GM12874 (cell line): ENCODE results near the gene FAM219A.

ENCODE experiments used
- CTCF ChIP-seq: IDR thresholded peaks from 2 replicates; pipeline ENCODE4 v1.5.1; 2011; ENCODE audit warnings: low read depth, mild to moderate bottlenecking, control low read depth, low read length, moderate library complexity; ENCODE audit not compliant: insufficient read depth

FAM219A gene

GRCh38 chr9:34443976-34444375, 14.4 kb downstream of the FAM219A start:
- TF ChIP-seq CTCF: no peak

- no peak for TF ChIP-seq CTCF
Measured at GRCh38 chr9:34443533-34443932, 14.8 kb downstream of the FAM219A start.

GRCh38 chr9:34442770-34443169, 15.6 kb downstream of the FAM219A start:
- TF ChIP-seq CTCF: no peak

GRCh38 chr9:34440017-34440416, 18.4 kb downstream of the FAM219A start:
- TF ChIP-seq CTCF: no peak

- TF ChIP-seq CTCF: peak; percentile 74
Measured at GRCh38 chr9:34437006-34437925, 21.1 kb downstream of the FAM219A start.

- TF ChIP-seq CTCF: no peak
Measured at GRCh38 chr9:34431667-34432066, 26.7 kb downstream of the FAM219A start.

GRCh38 chr9:34430843-34431437, 27.4 kb downstream of the FAM219A start:
- no peak for TF ChIP-seq CTCF
